Measurements from ENCODE around the gene SP100. TPM values are rescaled to one million over a fixed set of nuclear protein-coding genes. Genes with fewer than 3 reads are reported as not detected.

The SP100 gene
- total RNA-seq, 1 donor from 2014 or later, result not detected

DNA sequence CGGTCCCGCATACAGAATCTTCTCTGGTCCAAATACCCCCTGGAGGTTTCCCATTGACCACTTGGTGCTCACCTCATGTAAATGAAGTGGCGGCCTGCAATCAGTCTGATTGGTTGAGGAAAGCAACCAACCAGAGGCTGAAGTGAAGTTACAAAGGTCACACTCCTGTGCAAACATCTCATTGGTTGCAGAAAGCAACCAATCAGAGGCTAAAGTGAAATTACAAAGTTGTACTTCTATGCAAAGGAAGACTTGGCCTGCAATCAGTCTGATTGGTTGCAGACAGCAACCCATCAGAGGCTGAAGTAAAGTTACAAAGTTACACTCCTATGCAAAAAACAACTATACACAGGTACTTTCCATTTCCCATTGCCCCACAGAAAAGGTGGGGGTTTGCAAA lies 2.5 kb upstream of the SP100 start:
- Mint-ChIP-seq H3K4me3 (no peak overlapping the region), H3K27me3 (ENCODE audit: low read depth) (peaks cover 40% of the 10 kb centered on the region), H3K27ac (ENCODE audit: unreplicated experiment) (no peak overlapping the region), H3K36me3 (ENCODE audit: low read depth) (no peaks in the 10 kb centered on the region), H3K4me1 (peaks cover 9% of the 10 kb centered on the region), H3K9me3 (no peaks in the 10 kb centered on the region)
- DNase-seq (ENCODE audit: low read depth, low spot score), result no peak
- TF ChIP-seq, protein P1, sequence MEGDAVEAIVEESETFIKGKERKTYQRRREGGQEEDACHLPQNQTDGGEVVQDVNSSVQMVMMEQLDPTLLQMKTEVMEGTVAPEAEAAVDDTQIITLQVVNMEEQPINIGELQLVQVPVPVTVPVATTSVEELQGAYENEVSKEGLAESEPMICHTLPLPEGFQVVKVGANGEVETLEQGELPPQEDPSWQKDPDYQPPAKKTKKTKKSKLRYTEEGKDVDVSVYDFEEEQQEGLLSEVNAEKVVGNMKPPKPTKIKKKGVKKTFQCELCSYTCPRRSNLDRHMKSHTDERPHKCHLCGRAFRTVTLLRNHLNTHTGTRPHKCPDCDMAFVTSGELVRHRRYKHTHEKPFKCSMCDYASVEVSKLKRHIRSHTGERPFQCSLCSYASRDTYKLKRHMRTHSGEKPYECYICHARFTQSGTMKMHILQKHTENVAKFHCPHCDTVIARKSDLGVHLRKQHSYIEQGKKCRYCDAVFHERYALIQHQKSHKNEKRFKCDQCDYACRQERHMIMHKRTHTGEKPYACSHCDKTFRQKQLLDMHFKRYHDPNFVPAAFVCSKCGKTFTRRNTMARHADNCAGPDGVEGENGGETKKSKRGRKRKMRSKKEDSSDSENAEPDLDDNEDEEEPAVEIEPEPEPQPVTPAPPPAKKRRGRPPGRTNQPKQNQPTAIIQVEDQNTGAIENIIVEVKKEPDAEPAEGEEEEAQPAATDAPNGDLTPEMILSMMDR (conservative IDR thresholded peaks at IDR 0.05), result no peak

DNA sequence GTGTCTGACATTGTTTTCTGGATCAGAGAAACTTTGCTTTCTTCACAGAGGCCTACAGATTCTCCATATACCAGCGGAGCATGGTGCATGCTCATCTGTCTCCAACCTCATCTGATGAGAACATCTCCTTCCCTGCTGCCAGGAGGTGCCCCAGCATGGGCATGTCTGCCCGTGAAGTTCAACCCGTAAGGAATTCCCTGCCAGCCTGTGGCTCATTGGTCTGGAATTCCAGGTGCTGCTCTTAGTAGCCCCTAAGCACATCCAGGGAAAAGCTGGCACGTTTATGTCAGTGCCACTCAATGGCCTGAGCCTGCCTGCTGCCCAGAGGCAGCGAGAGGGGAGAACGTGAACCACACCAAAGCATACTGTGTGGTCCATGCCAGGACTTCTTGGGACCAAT lies 1.7 kb upstream of the SP100 start:
- peaks cover 36% of the 10 kb centered on the region for H3K27me3 Mint-ChIP-seq (ENCODE audit: low read depth)
- no peak overlapping the region for H3K27ac Mint-ChIP-seq (ENCODE audit: unreplicated experiment)
- TF ChIP-seq, protein P1 (conservative IDR thresholded peaks at IDR 0.05), result no peak
- no peaks in the 10 kb centered on the region for H3K36me3 Mint-ChIP-seq (ENCODE audit: low read depth)
- DNase-seq (ENCODE audit: low read depth, low spot score), result no peak
- no peak overlapping the region for H3K4me3 Mint-ChIP-seq
- peaks cover 9% of the 10 kb centered on the region for H3K4me1 Mint-ChIP-seq
- no peaks in the 10 kb centered on the region for H3K9me3 Mint-ChIP-seq

DNA sequence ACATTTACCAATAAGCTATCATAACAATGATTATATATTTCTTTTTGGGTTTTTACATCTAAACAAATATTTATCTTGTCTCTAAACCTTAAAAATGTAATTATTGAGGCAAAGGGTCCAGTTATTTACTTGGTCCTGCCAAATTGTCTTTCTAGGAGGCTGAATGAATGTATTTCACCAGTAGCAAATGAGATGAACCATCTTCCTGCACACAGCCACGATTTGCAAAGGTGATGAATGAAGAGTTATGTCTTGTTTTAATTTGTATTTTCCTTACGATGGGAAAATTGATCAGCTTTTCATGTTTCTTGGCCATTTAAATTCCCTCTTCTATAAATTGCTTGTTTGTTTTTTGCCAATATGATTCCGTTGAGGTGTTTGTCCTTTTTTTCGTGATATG lies 1.4 kb downstream of the SP100 start:
- TF ChIP-seq, protein P1 (conservative IDR thresholded peaks at IDR 0.05), result no peak
- Mint-ChIP-seq H3K27me3 (ENCODE audit: low read depth) (peaks cover 21% of the 10 kb centered on the region), H3K27ac (ENCODE audit: unreplicated experiment) (no peak overlapping the region), H3K9me3 (no peaks in the 10 kb centered on the region), H3K36me3 (ENCODE audit: low read depth) (no peaks in the 10 kb centered on the region), H3K4me1 (peaks cover under 1% of the 10 kb centered on the region), H3K4me3 (no peak overlapping the region)
- DNase-seq (ENCODE audit: low read depth, low spot score), result no peak

DNA sequence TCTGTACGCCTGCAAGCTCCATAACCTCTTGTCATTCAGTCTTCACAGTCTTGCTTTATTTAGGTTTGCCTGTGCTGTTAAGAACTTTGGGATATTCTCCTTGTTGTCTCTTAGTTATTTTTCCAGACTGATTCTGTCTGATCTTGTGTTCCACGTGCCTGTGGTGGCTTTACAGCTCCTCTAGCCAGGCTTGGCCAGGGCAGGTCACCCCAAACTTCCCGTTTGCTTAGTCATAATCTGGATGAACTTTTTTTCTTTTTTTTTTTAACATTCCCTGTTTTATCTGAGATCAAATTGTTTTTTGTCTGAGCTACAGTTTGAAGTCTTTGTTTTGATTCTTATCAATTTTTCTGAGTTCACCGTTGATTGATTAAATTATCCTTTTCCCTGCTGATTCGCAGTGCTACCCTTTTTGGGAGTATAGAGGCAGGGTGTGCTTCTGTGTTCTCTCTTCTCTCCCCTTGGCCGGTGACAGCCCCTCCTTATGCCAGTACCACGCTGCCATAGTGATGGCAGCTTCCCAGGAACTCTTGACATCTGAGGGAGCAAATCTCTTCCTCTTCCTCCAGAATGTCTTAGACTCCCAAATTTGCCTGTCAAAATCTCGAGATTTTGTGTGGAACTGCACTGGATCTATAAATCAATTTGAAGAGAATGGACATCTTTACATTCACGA lies 2.5 kb downstream of the SP100 start:
- Mint-ChIP-seq H3K36me3 (ENCODE audit: low read depth) (no peaks in the 10 kb centered on the region), H3K27ac (ENCODE audit: unreplicated experiment) (no peak overlapping the region), H3K4me3 (no peak overlapping the region), H3K27me3 (ENCODE audit: low read depth) (peaks cover 20% of the 10 kb centered on the region), H3K9me3 (no peaks in the 10 kb centered on the region), H3K4me1 (no peaks in the 10 kb centered on the region)
- TF ChIP-seq, protein P1 (conservative IDR thresholded peaks at IDR 0.05), result no peak
- no peak for DNase-seq (ENCODE audit: low read depth, low spot score)

DNA sequence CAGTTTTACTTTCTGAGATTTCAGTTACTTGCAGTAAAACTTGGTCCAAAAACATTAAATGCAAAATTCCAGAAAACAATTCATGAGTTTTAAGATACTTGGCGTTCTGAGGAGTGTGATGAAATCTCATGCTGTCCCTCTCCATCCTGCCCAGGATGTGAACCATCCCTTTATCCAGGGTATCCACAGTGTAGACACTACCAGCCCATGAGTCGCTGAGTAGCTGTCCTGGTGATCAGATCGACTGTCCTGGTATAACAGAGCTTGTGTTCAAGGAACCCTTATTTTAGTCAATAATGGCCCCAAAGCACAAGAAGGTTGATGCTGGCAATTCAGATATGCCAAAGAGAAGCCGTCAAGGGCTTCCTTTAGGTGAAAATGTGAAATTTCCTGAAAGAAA lies 3.2 kb downstream of the SP100 start:
- H3K27me3 Mint-ChIP-seq (ENCODE audit: low read depth), result peaks cover 20% of the 10 kb centered on the region
- TF ChIP-seq, protein P1 (conservative IDR thresholded peaks at IDR 0.05), result no peak
- H3K4me3 Mint-ChIP-seq, result no peak overlapping the region
- H3K36me3 Mint-ChIP-seq (ENCODE audit: low read depth), result no peaks in the 10 kb centered on the region
- no peaks in the 10 kb centered on the region for H3K4me1 Mint-ChIP-seq
- DNase-seq (ENCODE audit: low read depth, low spot score), result no peak
- H3K9me3 Mint-ChIP-seq, result no peaks in the 10 kb centered on the region
- no peak overlapping the region for H3K27ac Mint-ChIP-seq (ENCODE audit: unreplicated experiment)
